ENCODE data around the gene STK32C. TPM values are rescaled to one million over a fixed set of nuclear protein-coding genes. Genes with fewer than 3 reads are reported as not detected.

Gene STK32C
- total RNA-seq, 1 donor from 2014 or later = 14.6 TPM

- DNase-seq (ENCODE audit: low spot score) = no peak
- peaks cover 3% of the 10 kb centered on the region for H3K4me1 Mint-ChIP-seq (ENCODE audit: low read depth)
- H3K36me3 Mint-ChIP-seq (ENCODE audit: low read depth) = no peaks in the 10 kb centered on the region
- intact Hi-C loops (cut with micrococcal nuclease) = loop anchor here (10.0 kb wide), 2 partner anchors 263 to 1193 kb away; partner anchors contain the start of genes ECHS1 and PAOX
- H3K27me3 Mint-ChIP-seq (ENCODE audit: insufficient read depth) = peaks cover 24% of the 10 kb centered on the region
- no peaks in the 10 kb centered on the region for H3K9me3 Mint-ChIP-seq
- H3K27ac Mint-ChIP-seq = no peak overlapping the region
- H3K4me3 Mint-ChIP-seq = no peak overlapping the region
Observed at GRCh38 chr10:132181691-132182425, 125.9 kb downstream of the STK32C start.

GRCh38 chr10:132180736-132181135 lies 127.0 kb downstream of the STK32C start:
- no peak overlapping the region for H3K27ac Mint-ChIP-seq
- H3K27me3 Mint-ChIP-seq (ENCODE audit: insufficient read depth) = peaks cover 30% of the 10 kb centered on the region
- intact Hi-C loops (cut with micrococcal nuclease) = loop anchor here (10.0 kb wide), 2 partner anchors 264 to 1194 kb away; partner anchors contain the start of genes ECHS1 and PAOX
- no peak overlapping the region for H3K4me3 Mint-ChIP-seq
- no peak for DNase-seq (ENCODE audit: low spot score)
- no peaks in the 10 kb centered on the region for H3K9me3 Mint-ChIP-seq
- peaks cover 10% of the 10 kb centered on the region for H3K4me1 Mint-ChIP-seq (ENCODE audit: low read depth)
- H3K36me3 Mint-ChIP-seq (ENCODE audit: low read depth) = no peaks in the 10 kb centered on the region

- H3K4me3 Mint-ChIP-seq = no peak overlapping the region
- peaks cover 10% of the 10 kb centered on the region for H3K4me1 Mint-ChIP-seq (ENCODE audit: low read depth)
- no peaks in the 10 kb centered on the region for H3K36me3 Mint-ChIP-seq (ENCODE audit: low read depth)
- H3K9me3 Mint-ChIP-seq = no peaks in the 10 kb centered on the region
- intact Hi-C loops (cut with micrococcal nuclease) = loop anchor here (10.0 kb wide), 2 partner anchors 265 to 1195 kb away; partner anchors contain the start of genes ECHS1 and PAOX
- no peak for DNase-seq (ENCODE audit: low spot score)
- no peak overlapping the region for H3K27ac Mint-ChIP-seq
- peaks cover 28% of the 10 kb centered on the region for H3K27me3 Mint-ChIP-seq (ENCODE audit: insufficient read depth)
Observed at GRCh38 chr10:132179551-132180392, 128.0 kb downstream of the STK32C start.

- H3K4me3 Mint-ChIP-seq = no peak overlapping the region
- intact Hi-C loops (cut with micrococcal nuclease) = no loop called here
- no peaks in the 10 kb centered on the region for H3K9me3 Mint-ChIP-seq
- H3K4me1 Mint-ChIP-seq (ENCODE audit: low read depth) = peaks cover 10% of the 10 kb centered on the region
- H3K36me3 Mint-ChIP-seq (ENCODE audit: low read depth) = no peaks in the 10 kb centered on the region
- H3K27me3 Mint-ChIP-seq (ENCODE audit: insufficient read depth) = peaks cover 24% of the 10 kb centered on the region
- H3K27ac Mint-ChIP-seq = no peak overlapping the region
- DNase-seq (ENCODE audit: low spot score) = no peak
Observed at GRCh38 chr10:132178672-132179545, 128.8 kb downstream of the STK32C start.

- Mint-ChIP-seq H3K36me3 (ENCODE audit: low read depth) (no peaks in the 10 kb centered on the region), H3K9me3 (peaks cover 4% of the 10 kb centered on the region), H3K27ac (no peak overlapping the region), H3K4me3 (no peak overlapping the region), H3K4me1 (ENCODE audit: low read depth) (peaks cover 10% of the 10 kb centered on the region), H3K27me3 (ENCODE audit: insufficient read depth) (peaks cover 19% of the 10 kb centered on the region)
- no peak for DNase-seq (ENCODE audit: low spot score)
- intact Hi-C loops (cut with micrococcal nuclease) = no loop called here
Observed at GRCh38 chr10:132178046-132178445, 129.7 kb downstream of the STK32C start.

- intact Hi-C loops (cut with micrococcal nuclease) = no loop called here
- no peak overlapping the region for H3K4me3 Mint-ChIP-seq
- H3K27ac Mint-ChIP-seq = no peak overlapping the region
- peaks cover 4% of the 10 kb centered on the region for H3K9me3 Mint-ChIP-seq
- H3K36me3 Mint-ChIP-seq (ENCODE audit: low read depth) = no peaks in the 10 kb centered on the region
- peaks cover 17% of the 10 kb centered on the region for H3K27me3 Mint-ChIP-seq (ENCODE audit: insufficient read depth)
- peaks cover 10% of the 10 kb centered on the region for H3K4me1 Mint-ChIP-seq (ENCODE audit: low read depth)
- no peak for DNase-seq (ENCODE audit: low spot score)
Observed at GRCh38 chr10:132176623-132177500, 130.9 kb downstream of the STK32C start.

GRCh38 chr10:132175907-132176581 lies 131.7 kb downstream of the STK32C start:
- peaks cover 4% of the 10 kb centered on the region for H3K9me3 Mint-ChIP-seq
- intact Hi-C loops (cut with micrococcal nuclease) = no loop called here
- peaks cover 10% of the 10 kb centered on the region for H3K4me1 Mint-ChIP-seq (ENCODE audit: low read depth)
- no peak overlapping the region for H3K4me3 Mint-ChIP-seq
- no peak overlapping the region for H3K27ac Mint-ChIP-seq
- H3K36me3 Mint-ChIP-seq (ENCODE audit: low read depth) = no peaks in the 10 kb centered on the region
- H3K27me3 Mint-ChIP-seq (ENCODE audit: insufficient read depth) = peaks cover 17% of the 10 kb centered on the region
- DNase-seq (ENCODE audit: low spot score) = no peak

GRCh38 chr10:132175408-132175807 lies 132.3 kb downstream of the STK32C start:
- peaks cover 10% of the 10 kb centered on the region for H3K4me1 Mint-ChIP-seq (ENCODE audit: low read depth)
- H3K27me3 Mint-ChIP-seq (ENCODE audit: insufficient read depth) = peaks cover 17% of the 10 kb centered on the region
- H3K36me3 Mint-ChIP-seq (ENCODE audit: low read depth) = no peaks in the 10 kb centered on the region
- DNase-seq (ENCODE audit: low spot score) = no peak
- H3K27ac Mint-ChIP-seq = no peak overlapping the region
- H3K9me3 Mint-ChIP-seq = peaks cover 4% of the 10 kb centered on the region
- H3K4me3 Mint-ChIP-seq = no peak overlapping the region
- intact Hi-C loops (cut with micrococcal nuclease) = no loop called here

- peaks cover 10% of the 10 kb centered on the region for H3K4me1 Mint-ChIP-seq (ENCODE audit: low read depth)
- no peak for DNase-seq (ENCODE audit: low spot score)
- H3K9me3 Mint-ChIP-seq = peaks cover 4% of the 10 kb centered on the region
- peaks cover 17% of the 10 kb centered on the region for H3K27me3 Mint-ChIP-seq (ENCODE audit: insufficient read depth)
- intact Hi-C loops (cut with micrococcal nuclease) = no loop called here
- H3K27ac Mint-ChIP-seq = peak overlapping the region; percentile 61
- no peak overlapping the region for H3K4me3 Mint-ChIP-seq
- H3K36me3 Mint-ChIP-seq (ENCODE audit: low read depth) = no peaks in the 10 kb centered on the region
Observed at GRCh38 chr10:132174237-132174636, 133.5 kb downstream of the STK32C start.

GRCh38 chr10:132173185-132173584 lies 134.6 kb downstream of the STK32C start:
- peaks cover 15% of the 10 kb centered on the region for H3K27me3 Mint-ChIP-seq (ENCODE audit: insufficient read depth)
- no peak overlapping the region for H3K4me3 Mint-ChIP-seq
- intact Hi-C loops (cut with micrococcal nuclease) = no loop called here
- H3K36me3 Mint-ChIP-seq (ENCODE audit: low read depth) = no peaks in the 10 kb centered on the region
- H3K4me1 Mint-ChIP-seq (ENCODE audit: low read depth) = peaks cover 10% of the 10 kb centered on the region
- peak overlapping the region; percentile 72 for H3K27ac Mint-ChIP-seq
- DNase-seq (ENCODE audit: low spot score) = no peak
- peaks cover 4% of the 10 kb centered on the region for H3K9me3 Mint-ChIP-seq

Data from activated T-helper 1 cell treated with anti-CD3 and anti-CD28 coated beads, Interleukin-12 subunit alpha, Interleukin-12 subunit beta, Interleukin-2, Interleukin-4 antibody, amounts not matched to agents 30 ng/mL and 10 ng/mL and 1 ng/mL, durations not matched to agents 14 hours and 24 hours and 36 hours (primary cell).